D721Med (cell line): ENCODE results near the gene FHIP1B.

Experiments
- DNase-seq: peaks from one replicate; pipeline ENCODE4 v3.0.0; 2011; ENCODE audit warnings: low spot score; ENCODE audit not compliant: insufficient read length
- FAIRE-seq: peaks from 2 replicates; lab custom pipeline; 2011; peaks lifted over from hg19 to GRCh38; lab: Jason Lieb, UNC
- TF ChIP-seq, protein P1 (sequence below): IDR thresholded peaks from 2 replicates; pipeline ENCODE4 v1.5.1; 2012; ENCODE audit warnings: mild to moderate bottlenecking, control low read depth; ENCODE audit not compliant: insufficient read depth; ENCODE audit errors: missing control alignments

The FHIP1B gene

DNA sequence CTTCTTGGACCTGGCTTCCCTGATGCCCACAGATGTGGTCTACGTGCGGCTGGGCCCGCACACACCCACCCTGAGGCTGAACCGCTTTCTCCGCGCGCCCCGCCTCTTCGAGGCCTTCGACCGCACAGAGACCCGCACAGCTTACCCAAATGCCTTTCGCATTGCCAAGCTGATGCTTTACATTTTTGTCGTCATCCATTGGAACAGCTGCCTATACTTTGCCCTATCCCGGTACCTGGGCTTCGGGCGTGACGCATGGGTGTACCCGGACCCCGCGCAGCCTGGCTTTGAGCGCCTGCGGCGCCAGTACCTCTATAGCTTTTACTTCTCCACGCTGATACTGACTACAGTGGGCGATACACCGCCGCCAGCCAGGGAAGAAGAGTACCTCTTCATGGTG lies 5.7 kb upstream of the FHIP1B start:
- TF ChIP-seq, protein P1, sequence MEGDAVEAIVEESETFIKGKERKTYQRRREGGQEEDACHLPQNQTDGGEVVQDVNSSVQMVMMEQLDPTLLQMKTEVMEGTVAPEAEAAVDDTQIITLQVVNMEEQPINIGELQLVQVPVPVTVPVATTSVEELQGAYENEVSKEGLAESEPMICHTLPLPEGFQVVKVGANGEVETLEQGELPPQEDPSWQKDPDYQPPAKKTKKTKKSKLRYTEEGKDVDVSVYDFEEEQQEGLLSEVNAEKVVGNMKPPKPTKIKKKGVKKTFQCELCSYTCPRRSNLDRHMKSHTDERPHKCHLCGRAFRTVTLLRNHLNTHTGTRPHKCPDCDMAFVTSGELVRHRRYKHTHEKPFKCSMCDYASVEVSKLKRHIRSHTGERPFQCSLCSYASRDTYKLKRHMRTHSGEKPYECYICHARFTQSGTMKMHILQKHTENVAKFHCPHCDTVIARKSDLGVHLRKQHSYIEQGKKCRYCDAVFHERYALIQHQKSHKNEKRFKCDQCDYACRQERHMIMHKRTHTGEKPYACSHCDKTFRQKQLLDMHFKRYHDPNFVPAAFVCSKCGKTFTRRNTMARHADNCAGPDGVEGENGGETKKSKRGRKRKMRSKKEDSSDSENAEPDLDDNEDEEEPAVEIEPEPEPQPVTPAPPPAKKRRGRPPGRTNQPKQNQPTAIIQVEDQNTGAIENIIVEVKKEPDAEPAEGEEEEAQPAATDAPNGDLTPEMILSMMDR, result no peak
- DNase-seq (no peak), FAIRE-seq (no peak)

DNA sequence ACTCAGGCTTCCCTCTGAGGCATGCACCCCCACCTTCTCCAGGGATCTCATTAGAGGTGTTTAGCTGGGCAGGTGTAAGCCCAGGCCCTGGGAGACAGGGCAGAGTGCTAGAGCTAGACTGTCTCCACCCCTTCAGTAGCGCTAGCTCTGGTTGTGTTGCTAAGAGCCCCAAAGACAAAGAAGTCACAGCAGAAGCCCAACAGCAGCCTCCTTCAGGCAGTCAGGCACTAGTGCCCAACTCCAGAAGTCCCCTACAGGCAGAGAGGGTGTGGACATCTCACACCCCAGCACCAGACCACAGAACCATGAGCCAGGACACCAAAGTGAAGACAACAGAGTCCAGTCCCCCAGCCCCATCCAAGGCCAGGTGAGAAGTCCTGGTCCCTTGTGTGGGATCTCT lies 4.5 kb upstream of the FHIP1B start, which contains the start of gene CNGA4:
TSS of gene CNGA4 (plus strand) at position 188 of the 400 bp plus-strand sequence. CDS start at position 306, 118 bp downstream.
- TF ChIP-seq, protein P1, result no peak
- DNase-seq (no peak), FAIRE-seq (no peak)

DNA sequence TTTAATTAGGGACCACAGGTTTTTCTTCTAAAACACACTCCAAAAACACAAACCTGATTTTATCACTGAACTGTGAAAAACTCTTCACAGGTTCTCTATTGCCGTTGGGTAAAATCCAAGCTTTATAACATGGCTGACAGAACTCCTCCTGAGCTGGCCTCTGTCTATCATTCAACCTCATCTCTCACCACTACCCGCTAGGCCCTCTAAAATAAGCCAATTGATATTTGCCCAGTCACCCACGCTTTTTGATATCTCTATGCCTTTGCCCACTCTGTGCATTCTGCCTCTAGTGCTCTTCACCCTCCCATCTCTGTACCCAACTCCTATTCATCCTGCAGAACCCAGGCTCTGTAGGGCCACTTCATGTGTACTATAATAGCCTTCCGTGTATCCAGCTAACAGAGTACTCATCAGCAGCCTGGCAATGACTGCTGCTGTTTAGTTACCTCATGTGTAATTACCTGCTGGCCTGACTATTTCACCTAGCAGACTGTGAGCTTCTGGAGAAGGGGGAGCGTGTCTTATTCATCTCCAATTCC lies 3.4 kb upstream of the FHIP1B start:
- TF ChIP-seq, protein P1, result no peak
- DNase-seq (no peak), FAIRE-seq (no peak)

DNA sequence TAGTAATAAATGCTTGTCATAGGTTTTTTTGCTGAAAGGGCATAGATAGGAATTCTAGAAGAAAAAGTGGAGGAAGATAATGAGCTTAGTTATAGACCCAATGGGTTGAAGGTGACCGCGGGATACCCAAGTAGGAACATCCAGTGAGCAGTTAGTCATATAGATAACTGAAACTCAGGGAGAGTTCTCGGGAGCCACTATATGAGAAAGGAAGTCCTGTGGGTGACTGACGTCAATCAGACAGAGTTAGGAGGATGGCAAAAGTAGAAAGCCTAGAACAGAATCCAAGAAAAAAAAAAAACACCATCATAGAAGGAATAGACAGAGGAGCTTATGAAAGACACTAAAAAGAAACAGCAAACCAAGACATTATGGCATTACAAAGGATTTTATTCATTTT lies 2.8 kb upstream of the FHIP1B start:
- FAIRE-seq, result no peak
- TF ChIP-seq, protein P1, result no peak
- DNase-seq, result no peak

DNA sequence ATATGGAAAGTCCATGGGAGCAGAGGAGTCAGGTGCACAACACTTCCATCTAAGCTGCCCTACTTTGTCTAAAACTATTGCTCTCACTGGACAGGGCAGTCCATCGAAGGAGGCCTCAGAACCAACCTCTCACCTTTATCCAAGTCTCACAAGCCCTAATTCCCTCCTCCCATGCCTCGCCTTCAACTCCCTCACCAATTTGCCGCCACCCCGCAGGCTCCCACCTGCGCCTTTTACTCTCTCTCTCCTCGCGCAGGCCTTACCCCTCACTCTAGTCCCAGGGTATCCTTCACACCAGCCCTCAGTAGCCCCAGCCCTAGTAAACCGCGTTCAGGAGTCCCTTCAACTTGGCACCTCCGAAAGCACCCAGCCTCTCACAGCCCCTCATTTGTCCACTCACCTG lies 451 bp downstream of the FHIP1B start:
- no peak for DNase-seq
- FAIRE-seq, result no peak
- TF ChIP-seq, protein P1, result no peak

DNA sequence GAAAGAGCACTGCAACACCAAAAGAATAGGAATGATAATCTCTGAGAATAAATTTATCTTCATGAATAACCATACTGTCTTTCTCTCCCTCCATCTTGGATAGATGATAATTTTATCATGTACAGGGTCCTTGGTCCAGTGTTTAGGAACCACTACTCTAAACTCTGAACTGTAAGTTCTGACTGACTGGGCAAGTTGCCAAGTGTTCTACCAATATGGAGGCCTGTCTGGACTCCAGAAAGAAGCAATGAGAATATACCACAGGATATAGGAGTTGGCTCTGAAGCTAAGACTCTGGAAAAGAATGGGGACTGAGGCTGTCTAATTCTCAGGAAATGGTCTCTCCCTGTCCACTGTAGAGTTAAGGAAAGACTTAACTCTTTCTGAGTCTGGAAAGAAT lies 1.5 kb downstream of the FHIP1B start:
- FAIRE-seq (no peak), DNase-seq (no peak)
- TF ChIP-seq, protein P1, result no peak

DNA sequence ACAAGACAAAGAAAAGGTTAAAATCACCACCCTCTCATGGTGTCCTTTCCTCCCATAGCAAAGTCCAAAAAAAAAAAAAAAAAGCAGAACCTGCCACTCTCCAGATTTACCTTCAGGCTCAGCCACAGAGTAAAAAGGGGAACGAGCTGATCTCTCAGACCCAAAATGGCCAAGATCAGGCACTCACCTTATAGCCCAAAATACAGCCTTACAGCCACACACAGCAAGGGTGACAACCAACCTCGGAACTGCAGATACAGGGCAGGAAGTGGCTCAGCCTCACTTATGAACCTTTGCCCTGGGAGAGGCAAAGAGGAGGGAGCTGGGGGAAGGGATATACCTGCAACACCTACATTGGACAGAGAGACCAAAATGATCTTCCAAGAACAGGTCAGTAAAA lies 4.5 kb downstream of the FHIP1B start:
- FAIRE-seq (no peak), DNase-seq (no peak)
- TF ChIP-seq, protein P1, result no peak
